Dermis blood vessel endothelial cell (primary cell): ENCODE data around the gene ARFRP1. TPM values are rescaled to one million over a fixed set of nuclear protein-coding genes. Genes with fewer than 3 reads are reported as not detected.
A peak's percentile ranks its signal among the peaks of the same experiment; 100 is the strongest.
"Not testable (repeated sequence)": the region's sequence is repeated elsewhere in the genome, so short reads cannot be mapped to it uniquely, and the experiment has no call there.

Experiments
- DNase-seq: peaks from one replicate; pipeline ENCODE4 v3.0.0; 2010
- total RNA-seq: library from RNA; depleted of rRNA; stranded (reverse); fragments of >200 nt; gene quantifications from 2 replicates; pipeline ENCODE4 v1.2.3, GENCODE V29; 2014

The ARFRP1 gene
- total RNA-seq, 1 donor from 2014 or later: 48.3 TPM

DNA sequence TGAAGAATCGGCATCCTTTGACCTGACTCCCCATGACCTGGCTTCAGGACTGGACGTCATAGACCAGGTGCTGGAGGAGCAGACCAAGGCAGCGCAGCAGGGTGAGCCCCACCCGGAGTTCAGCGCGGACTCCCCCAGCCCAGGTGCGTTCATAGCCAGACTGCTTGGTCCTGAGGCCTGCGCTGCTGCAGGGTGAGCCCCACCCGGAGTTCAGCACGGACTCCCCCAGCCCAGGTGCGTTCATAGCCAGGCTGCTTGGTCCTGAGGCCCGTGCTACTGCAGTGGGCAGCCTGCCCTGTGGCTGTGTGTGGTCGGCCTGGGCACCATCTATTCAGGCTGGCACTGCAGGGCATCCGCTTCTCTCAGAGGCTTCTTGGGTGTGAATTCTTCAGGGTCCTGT, 33.8 kb downstream of the ARFRP1 start:
- no peak for DNase-seq

DNA sequence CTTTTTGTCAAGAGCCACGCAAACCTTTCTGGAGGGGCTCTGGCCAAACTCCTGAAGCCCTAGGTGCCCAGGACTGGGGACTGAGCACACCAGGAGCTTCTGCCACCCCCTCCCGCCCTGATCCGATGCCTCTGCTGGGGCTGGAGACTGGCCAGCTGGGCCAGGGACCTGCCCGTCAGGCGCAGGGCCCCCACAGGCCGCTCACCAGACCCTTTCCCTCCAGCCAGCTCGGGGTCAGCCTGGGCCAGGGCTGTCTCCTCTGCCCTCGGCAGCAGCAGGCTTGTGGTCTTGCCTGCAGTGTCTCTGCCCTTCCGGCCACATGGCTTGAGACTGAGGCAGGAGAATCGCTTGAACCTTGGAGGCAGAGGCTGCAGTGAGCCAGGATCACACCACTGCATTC, 35.1 kb downstream of the ARFRP1 start:
- no peak for DNase-seq

DNA sequence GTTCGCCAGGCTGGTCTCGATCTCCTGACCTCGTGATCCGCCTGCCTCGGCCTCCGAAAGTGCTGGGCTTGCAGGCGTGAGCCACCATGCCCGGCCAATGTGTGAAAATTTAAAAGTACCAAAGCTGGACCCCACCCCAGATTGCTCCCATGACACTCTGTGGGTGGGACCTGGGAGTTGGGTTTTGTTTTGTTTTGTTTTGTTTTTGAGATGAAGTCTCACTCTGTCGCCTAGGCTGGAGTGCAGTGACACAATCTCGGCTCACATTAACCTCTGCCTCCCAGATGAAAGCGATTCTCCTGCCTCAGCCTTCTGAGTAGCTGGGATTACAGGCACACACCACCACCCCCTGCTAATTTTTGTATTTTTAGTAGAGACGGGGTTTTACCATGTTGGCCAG, 36.1 kb downstream of the ARFRP1 start:
- DNase-seq: not testable (repeated sequence)

DNA sequence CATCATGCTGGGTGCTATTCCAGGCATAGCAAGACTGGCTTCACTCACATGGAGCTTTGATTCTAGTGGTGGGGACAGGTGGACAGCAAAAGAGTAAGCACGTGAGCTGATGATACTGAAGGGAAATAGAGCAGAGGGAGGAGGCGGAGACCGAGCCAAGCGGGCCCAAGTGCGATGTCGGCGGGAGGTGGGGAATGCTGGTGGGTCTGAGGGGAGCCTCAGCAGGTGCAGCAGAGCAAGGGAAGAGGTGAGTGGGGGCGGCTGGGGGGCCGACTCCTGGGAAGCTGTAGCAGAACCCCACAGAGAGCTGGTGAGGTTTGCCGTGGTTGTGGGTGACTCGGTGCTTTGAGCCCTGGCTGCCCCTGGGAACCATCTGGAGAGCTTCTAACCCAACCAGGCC, 39.4 kb downstream of the ARFRP1 start:
- DNase-seq: no peak

DNA sequence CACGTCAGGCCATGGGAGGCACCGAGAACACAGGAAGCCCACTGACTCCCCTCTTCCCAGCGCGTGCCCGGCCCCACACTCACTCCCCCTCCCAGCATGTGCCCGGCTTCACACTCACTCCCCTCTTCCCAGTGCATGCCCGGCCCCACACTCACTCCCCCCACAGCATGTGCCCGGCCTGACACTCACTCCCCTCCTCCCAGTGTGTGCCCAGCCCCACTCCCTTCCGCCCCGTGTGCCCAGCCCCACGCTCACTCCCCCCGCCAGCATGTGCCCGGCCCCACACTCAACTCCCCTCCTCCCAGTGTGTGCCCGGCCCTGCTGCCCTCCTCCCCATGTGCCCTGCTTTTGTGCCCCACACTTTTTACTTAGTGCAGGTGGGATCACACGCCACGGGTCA, 39.9 kb downstream of the ARFRP1 start:
- no peak for DNase-seq

DNA sequence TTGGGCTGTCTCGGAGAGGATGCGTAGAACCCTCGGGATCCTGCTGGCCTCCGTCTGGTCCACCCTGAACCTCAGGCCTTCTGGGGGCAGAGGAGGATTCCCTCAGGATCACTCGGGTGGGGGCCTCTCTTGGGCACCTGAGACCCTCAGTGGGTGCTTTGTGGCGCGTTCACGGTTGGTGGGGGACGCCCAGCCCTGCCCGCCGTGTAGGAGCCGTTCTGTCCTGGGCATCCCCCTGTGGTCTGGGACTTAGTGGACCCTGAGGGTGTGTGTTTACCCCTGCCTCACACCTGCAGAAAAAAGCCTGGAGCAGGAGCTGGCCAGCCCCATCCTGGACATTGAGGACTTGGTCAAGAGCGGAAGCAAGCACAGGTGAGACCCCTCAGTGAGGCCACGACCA, 42.1 kb downstream of the ARFRP1 start:
- no peak for DNase-seq

DNA sequence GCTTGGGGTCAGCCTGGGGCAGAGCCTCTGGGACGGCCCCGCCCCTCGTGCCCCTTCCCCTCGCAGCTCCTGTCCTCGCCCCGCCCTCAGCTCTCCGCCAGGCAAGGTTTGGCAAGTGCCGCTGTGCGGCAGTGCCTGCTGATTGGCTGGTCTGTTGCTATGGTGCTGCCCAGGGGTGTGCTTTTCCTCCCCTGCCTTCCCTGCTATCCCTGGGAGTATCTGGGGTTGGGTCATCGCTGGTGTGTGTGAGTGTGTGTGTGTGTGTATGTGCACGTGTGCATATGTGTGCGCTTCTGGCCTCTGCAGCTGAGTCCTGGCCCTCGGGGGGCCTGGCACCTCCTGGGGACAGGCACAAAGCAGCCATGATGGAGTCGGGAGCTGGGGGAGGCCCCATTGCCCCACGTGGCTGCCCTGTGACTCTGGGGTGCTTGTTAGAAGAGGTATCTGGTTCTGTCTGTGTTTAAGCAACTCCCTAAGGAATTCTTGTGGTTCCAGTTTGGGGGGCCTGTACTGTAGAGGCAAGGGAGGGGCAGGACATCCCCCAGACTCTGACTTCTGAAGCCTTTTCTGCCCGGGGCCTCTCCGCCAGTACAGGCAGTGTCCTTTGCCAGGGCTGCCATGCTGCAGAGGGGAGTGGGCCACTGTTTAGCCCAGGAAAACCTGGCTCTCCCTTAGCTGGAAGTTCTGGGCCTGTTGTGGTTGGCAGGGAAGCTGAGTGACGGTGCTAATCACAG, 42.7 kb downstream of the ARFRP1 start:
- no peak for DNase-seq

DNA sequence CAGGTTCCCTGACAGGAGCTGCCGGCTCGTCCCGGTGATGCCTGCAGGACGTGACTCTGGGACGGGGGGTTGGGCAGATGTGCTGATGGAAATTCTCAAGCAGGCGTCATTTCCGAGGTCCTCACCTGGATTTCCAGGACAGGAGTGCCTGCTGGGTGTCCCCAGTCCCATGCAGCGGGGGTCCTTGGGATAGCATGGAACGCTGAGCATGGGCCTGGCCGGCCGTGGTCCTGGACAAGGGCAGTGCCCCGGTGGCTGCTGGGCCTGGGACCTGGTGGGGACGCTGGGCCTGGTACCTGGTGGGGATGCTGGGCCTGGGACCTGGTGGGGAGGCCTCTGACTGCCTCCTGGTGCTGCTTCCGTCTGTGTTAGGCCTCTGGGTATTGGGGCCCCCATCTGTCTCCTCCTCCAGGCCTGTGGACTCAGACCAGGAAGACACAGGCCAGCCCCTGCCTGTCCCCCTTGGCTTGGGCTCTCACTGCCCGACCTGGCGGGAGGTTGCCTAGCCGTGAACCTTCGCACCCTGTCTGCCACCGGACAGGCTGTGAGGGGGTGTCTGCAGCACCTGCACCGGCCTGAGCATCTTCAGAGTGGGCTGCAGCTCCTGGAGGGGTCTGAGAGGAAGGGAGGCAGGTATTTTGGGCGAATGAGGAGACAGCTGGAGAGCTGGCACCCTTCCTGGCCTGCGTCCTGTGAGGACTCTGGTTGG, 43.5 kb downstream of the ARFRP1 start:
- DNase-seq: no peak

DNA sequence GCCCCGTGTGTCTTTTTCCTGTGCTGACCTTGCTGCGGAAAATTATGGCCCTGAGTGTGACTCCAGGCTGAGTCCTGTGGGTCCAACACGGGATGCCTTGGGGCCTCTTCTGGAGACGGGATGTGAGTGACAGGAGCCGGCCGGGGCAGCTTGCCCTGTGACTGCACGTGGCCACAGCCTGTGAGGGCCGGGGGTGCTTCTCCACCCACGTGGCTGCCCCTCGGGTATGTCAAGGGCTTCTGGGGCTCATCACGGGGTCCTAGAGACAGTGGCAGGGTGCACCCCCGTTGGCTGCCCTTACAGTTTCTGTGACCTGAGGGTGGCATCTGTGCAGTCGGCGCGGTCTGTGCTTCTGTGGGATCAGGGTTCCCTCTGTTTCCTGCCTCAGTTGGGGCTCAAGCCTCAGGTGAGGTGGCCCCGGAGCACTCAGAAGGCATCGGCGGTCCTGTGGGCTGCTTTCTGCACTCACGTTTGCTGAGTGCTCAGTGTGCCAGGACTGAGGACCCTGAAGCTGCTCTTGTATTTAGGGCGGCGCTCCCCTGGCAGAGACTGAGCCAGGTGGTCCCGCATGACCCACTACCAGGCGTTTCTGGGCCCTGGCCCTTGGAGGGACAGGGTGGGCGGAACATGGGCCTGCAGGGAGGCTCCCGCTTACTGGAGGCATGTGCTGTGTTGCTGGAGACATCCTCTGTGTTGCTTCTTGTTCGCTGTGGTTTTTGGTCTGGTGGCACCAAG, 44.3 kb downstream of the ARFRP1 start:
- no peak for DNase-seq

DNA sequence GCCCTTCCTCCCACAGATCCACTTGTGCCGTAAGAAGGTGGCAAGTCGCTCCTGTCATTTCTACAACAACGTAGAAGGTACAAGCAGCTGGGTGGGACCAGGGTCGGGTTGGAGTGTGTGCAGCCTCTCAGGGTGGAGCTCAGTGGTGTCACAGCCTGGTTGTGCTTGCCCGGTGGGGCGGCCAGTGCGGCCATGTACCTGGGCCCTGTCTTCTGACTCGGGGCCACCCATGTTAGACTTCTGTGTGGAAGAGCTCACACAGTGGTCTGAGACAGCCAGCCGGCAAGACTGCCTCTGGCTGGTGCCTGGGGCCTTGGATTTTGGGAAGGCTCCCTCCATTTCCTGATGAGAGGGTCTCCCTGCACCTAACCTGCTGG, 45.0 kb downstream of the ARFRP1 start:
- DNase-seq: no peak

DNA sequence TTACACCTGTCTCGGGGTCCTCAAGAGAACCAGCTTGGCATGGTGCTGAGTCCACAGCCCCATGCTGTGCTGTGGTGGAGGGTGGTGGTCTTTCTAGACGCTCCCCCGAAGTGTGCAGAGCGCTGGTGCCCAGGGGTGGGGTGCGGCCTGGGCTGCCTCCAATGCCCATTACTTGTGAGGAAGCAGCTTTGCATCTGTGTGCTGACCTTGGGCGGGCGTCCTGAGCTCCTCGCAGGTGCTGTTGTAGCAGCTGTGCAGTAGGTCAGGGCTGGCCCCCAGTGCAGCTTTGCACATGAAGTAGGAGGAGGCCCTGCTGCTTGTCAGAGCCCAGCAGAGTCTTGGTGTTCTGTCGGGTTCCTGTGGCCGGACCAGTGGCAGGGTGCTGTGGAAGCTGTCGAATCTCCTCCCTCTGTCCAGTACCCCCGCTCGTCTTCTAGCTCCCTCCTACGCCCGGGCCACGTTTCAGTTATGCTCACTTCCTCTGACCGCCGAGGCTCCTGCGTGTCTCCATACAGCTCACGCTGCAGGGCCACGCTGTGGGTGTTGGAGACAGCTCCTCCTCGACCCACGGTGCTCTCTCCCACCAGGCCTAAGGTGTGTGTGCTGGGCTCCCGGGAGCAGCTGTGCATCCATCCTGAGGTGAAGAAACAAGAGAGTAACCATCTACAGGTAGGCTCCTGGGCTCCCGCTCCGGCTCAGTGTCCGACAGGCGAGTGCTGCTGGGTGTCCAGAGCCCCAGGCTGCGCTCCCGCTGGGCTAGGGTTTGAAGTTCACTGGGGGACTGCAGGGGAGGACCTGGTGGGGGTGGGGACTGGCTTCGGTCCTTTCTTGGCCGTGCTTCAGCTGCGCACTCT, 45.6 kb downstream of the ARFRP1 start:
- no peak for DNase-seq

DNA sequence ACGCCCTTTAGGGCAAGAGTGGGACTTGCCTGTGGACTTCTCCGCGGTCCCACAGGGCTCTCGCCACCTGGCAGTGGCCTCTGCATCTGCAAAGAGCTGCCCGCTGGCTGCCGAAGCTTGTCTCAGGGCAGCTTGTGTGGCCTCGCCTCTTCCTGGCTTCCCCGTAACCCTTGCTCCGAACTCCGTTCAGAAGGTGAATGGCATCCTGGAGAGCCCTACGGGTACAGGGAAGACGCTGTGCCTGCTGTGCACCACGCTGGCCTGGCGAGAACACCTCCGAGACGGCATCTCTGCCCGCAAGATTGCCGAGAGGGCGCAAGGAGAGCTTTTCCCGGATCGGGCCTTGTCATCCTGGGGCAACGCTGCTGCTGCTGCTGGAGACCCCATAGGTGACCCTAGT, 46.7 kb downstream of the ARFRP1 start:
- DNase-seq: no peak

DNA sequence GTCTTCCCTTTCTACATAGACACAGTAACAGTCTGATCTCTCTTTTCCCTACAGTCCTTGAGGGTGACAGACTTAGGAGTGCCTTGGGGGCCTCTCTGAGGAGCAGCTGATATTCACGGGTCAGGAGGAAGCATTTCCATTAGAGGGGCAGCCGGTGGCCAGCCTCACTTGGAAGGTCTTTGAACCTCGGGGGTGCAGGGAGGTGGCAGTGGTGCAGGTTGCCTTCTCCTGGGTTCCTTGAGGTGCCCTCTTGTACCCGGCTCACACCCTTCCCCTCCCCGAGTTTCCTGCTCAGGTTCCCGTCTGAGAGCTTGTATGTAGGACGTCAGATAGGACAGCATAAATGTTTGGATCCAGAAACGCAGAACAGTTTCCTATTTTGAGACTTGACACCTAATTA, 47.2 kb downstream of the ARFRP1 start:
- no peak for DNase-seq

DNA sequence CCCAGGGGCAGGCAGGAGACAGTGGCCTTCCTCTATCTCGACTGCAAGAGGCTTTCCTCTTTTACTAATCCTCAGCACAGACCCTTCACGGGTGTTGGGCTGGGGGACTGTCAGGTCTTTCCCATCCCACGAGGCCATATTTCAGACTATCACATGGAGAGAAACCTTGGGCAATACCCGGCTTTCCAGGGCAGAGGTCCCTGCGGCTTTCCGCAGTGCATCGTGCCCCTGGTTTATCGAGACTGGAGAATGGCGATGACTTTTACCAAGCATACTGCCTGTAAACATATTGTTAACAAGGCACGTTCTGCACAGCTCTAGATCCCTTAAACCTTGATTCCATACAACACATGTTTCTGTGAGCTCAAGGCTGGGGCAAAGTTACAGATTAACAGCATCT, 47.6 kb downstream of the ARFRP1 start:
- DNase-seq: not testable (repeated sequence)

DNA sequence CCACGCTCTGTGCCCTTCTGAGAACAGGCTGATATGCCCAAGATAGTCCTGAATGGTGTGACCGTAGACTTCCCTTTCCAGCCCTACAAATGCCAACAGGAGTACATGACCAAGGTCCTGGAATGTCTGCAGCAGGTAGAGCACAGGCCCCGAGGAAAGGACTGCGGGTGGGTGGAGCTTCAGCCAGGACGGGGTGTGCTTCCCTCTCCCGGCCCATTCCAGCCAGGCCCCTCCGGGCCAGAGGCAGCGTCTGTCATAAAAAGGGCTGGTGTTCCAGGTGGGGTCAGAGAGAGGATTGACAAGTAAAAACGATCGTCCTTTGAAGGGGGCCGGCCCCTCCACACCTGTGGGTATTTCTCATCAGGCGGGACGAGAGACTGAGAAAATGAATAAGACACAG, 48.4 kb downstream of the ARFRP1 start:
- DNase-seq: peak; percentile 17

DNA sequence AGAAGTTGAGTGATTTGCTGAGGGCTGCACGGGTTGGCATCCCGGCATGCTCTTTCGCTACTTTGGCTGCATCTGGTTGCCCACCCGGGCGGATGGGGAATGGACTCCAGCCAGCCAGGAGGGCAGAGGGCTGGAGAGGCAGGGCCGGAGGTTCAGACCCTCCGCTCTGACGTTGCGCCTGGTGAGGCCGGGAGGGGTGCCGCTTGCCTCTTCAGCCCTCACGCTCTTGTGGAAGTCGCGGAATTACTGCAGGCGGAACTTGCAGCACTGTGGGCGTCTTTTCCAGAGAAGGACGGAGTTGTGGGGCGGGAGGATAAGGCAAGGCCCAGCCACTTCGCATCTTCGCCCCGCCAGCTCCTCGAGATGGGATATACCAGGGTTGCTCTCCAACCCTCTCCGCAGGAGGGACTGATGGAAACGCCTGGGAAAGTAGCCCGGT, 49.0 kb downstream of the ARFRP1 start:
- DNase-seq: peak; percentile 68

DNA sequence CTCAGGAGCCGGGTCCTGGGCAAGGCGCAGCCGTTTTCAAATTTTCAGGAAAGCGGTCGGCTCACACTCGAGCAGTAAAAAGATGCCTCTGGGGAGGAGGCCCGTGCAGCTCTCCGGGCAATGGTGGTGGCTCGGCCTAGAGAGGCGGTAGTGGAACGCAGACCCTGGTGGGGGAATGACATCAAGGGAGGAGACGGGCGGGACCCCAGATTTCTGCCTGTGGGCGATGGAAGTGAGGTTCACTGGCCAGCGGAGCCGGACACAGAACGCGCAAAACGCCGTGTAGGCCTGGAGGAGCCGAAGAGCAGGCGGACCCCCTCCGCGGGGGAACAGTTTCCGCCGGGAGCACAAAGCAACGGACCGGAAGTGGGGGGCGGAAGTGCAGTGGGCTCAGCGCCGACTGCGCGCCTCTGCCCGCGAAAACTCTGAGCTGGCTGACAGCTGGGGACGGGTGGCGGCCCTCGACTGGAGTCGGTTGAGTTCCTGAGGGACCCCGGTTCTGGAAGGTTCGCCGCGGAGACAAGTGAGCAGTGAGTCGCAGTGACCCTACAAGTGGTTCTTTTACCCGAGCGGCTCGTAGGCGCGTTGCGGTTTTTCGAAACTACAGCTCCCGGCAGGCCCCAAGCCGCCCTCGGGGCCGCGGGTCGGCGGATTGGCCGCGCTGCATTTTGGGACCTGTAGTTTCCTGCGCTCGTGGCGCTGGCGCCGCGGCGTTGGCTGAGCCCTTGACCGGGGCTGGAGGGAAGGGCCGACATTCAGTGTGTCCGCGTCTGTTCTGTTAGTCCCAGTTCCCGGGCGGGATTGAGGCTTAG, 49.6 kb downstream of the ARFRP1 start, which contains the start of gene RTEL1:
TSS of gene RTEL1 (plus strand) at position 376 of the 812 bp plus-strand sequence. CDS start 1,091 bp downstream, outside the sequence.
- peak; percentile 96 for DNase-seq

DNA sequence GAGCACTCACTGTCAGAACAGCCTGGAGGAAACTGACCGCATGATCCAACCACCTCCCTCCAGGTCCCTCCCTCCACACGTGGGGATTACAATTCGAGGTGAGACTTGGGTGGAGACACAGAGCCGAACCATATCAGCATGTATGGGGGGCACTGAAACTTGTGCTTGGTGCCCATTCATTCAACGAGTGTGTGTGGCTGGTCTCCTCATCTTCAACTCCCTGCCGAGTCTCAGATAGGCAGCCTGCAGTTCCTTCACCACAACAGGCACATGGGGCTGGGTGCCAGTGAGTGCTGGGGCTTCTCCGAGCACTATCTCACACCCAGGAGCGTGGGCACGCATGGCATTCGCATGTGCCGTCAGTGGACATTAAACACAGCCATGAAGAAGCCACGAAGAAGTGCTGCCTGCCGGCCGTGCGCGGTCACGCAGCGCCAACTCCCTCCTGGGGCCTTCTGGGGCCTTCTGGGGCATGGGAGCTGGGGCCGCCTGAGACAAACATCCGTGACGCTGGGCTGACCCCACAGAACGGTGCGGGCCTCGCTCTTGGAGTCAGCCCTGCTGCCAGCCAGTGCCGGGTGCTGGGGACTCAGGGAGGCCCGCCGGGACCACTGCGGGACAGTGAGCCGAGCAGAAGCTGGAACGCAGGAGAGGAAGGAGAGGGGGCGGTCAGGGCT, 50.4 kb downstream of the ARFRP1 start:
- no peak for DNase-seq

DNA sequence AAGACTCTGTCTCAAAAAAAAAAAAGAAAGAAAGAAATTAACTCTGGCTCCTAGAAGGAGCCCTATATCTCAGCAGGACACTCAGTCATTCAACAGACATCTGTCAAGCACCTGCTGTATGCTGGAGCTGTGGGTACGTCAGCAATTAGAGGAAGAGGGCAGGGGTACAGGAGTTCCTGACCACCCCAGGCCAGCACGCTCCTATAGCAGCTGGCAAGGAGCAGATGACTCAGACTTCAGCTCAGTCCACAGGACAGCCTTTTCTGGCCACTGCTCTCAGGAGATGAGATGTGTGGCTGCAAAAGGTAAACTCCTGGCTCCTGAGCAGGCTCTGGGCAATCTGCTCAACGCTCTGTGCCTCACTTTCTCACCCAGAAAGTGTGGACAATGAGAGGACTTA, 51.3 kb downstream of the ARFRP1 start:
- no peak for DNase-seq

DNA sequence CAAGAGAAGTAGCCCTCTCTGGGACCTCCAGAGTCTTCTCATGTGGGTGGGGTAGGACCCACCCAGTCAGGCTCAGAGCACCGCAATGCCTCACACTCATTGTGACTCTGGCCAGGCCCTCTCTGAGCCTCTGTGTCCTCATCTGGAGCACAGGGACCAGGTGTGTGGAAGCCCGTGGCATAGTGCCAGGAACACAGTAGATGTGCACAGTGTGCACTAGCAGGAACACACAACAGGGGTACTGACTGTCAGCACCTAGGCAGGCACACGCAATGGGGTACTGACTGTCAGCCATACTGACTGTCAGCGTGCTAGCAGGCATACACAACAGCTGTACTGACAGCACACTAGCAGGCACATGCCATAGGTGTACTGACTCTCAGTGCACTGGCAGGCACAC, 52.5 kb downstream of the ARFRP1 start:
- no peak for DNase-seq
